Bronchial epithelial cell (primary cell): ENCODE measurements around the gene TBC1D22A. TPM values are rescaled to one million over a fixed set of nuclear protein-coding genes. Genes with fewer than 3 reads are reported as not detected.

Experiments
- DNase-seq: peaks from one replicate; pipeline ENCODE4 v3.0.0-alpha.2; 2010; ENCODE audit warnings: low read depth
- FAIRE-seq: peaks from 2 replicates; lab custom pipeline; 2011; peaks lifted over from hg19 to GRCh38; lab: Jason Lieb, UNC
- H3K27me3 ChIP-seq: 2 replicates; pipeline ENCODE4 v1.5.1; 2011; ENCODE audit warnings: low read length; ENCODE audit not compliant: control insufficient read depth, insufficient read depth
- H3K36me3 ChIP-seq: 2 replicates; pipeline ENCODE4 v1.5.1; 2011; ENCODE audit warnings: low read length; ENCODE audit not compliant: control insufficient read depth, insufficient read depth
- H3K4me3 ChIP-seq: 2 replicates; pipeline ENCODE4 v1.5.1; 2011; ENCODE audit warnings: mild to moderate bottlenecking, low read depth, low read length, control low read depth
- total RNA-seq: library from RNA; depleted of rRNA; stranded (reverse); fragments of >200 nt; gene quantifications from 2 replicates; pipeline ENCODE4 v1.2.1, GENCODE V29; 2014
- TF ChIP-seq, protein P1 (sequence below): IDR thresholded peaks from 2 replicates; pipeline ENCODE4 v1.5.1; 2011; ENCODE audit warnings: mild to moderate bottlenecking, moderate library complexity, low read length, control low read depth, inconsistent platforms; ENCODE audit not compliant: insufficient read depth, severe bottlenecking

The TBC1D22A gene
- total RNA-seq, 1 donor from 2014 or later, result 10.0 TPM

- peaks cover 3% of the 10 kb centered on the region for H3K36me3 ChIP-seq
- H3K4me3 ChIP-seq, result no peak overlapping the region
- DNase-seq, result no peak
- no peaks in the 10 kb centered on the region for H3K27me3 ChIP-seq
- no peak for FAIRE-seq
- TF ChIP-seq, protein P1, sequence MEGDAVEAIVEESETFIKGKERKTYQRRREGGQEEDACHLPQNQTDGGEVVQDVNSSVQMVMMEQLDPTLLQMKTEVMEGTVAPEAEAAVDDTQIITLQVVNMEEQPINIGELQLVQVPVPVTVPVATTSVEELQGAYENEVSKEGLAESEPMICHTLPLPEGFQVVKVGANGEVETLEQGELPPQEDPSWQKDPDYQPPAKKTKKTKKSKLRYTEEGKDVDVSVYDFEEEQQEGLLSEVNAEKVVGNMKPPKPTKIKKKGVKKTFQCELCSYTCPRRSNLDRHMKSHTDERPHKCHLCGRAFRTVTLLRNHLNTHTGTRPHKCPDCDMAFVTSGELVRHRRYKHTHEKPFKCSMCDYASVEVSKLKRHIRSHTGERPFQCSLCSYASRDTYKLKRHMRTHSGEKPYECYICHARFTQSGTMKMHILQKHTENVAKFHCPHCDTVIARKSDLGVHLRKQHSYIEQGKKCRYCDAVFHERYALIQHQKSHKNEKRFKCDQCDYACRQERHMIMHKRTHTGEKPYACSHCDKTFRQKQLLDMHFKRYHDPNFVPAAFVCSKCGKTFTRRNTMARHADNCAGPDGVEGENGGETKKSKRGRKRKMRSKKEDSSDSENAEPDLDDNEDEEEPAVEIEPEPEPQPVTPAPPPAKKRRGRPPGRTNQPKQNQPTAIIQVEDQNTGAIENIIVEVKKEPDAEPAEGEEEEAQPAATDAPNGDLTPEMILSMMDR, result no peak
Observed at GRCh38 chr22:47171441-47172221, 409.2 kb downstream of the TBC1D22A start.

GRCh38 chr22:47172771-47173534 lies 410.5 kb downstream of the TBC1D22A start:
- FAIRE-seq (no peak), DNase-seq (no peak)
- Histone ChIP-seq H3K4me3 (no peak overlapping the region), H3K27me3 (no peaks in the 10 kb centered on the region), H3K36me3 (peaks cover 1% of the 10 kb centered on the region)
- TF ChIP-seq, protein P1, result no peak

DNA sequence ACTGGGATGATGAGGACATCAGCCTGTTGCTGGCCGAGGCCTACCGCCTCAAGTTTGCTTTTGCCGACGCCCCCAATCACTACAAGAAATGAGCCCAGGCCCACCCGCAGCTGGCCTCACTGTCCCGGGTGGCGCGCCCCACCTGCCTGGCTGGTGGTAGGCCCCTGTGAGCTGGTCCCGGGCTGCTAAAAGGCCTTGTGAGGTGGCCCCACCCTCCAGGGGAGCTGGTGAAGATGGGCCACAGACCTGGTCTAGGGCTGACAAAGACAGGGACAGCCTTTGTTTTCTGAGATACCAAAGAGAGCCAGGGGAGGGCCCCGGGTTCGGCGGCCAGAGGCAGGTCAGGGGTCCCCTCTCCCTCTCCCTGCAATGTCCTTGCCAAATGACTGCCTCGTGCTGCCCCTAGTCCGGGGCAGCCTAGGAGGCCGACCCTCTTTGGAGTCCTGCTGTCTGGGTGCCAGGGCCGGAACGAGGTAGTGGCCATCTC lies 411.1 kb downstream of the TBC1D22A start:
- H3K27me3 ChIP-seq, result no peaks in the 10 kb centered on the region
- FAIRE-seq (no peak), DNase-seq (no peak)
- peaks cover 1% of the 10 kb centered on the region for H3K36me3 ChIP-seq
- TF ChIP-seq, protein P1, result no peak
- H3K4me3 ChIP-seq, result no peak overlapping the region

DNA sequence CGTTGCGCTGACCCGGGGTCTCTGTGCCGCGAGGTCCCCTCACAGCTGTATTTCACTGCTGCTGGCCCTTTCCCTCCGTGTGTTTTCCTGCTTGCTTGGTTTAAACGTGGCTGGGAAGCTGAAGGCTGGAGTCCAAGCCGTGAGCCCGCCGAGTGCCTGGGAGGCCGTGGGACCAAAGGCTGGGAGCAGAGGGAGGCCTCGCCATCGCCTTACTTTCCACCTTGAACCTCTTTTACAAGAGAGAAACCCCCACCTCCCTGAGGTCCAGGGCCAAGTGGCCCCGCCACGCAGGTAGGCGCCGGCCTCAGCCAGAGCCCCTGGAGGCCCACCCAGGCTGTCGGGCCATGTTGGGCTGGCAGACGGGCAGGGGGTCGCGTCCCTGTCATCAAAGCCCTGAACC lies 411.6 kb downstream of the TBC1D22A start:
- Histone ChIP-seq H3K36me3 (no peaks in the 10 kb centered on the region), H3K4me3 (no peak overlapping the region), H3K27me3 (no peaks in the 10 kb centered on the region)
- FAIRE-seq (no peak), DNase-seq (no peak)
- TF ChIP-seq, protein P1, result no peak

GRCh38 chr22:47174671-47175112 lies 412.2 kb downstream of the TBC1D22A start:
- Histone ChIP-seq H3K36me3 (no peaks in the 10 kb centered on the region), H3K27me3 (no peaks in the 10 kb centered on the region), H3K4me3 (no peak overlapping the region)
- FAIRE-seq (no peak), DNase-seq (no peak)
- TF ChIP-seq, protein P1, result no peak
